ENCODE results near the gene GALNT18. TPM values are rescaled to one million over a fixed set of nuclear protein-coding genes. Genes with fewer than 3 reads are reported as not detected.

The GALNT18 gene
- total and polyA plus RNA-seq, 2 of the 4 experiments (the other 2 are of a cell fraction): 9.5 to 11.3 TPM

GRCh38 chr11:11400121-11400520 lies 221.7 kb downstream of the GALNT18 start:
- Histone ChIP-seq H2BK20ac (ENCODE audit: low read depth, low read length) (no peak overlapping the region), H2AK5ac (ENCODE audit: low read depth, low read length) (no peak overlapping the region), H2AFZ (replicated peaks; ENCODE audit: low read length, poor library complexity) (no peak overlapping the region), H3K27me3 (ENCODE audit: control insufficient read depth, insufficient read depth, low read length) (peaks cover 5% of the 10 kb centered on the region; the same call in 1 of the 2 replicates), H3K9me3 (ENCODE audit: control insufficient read depth, insufficient read depth, low read length) (no peaks in the 10 kb centered on the region), H3K14ac (replicated peaks; ENCODE audit: low read depth, low read length) (no peak overlapping the region), H2AK9ac (replicated peaks; ENCODE audit: low read depth, low read length, poor library complexity) (no peak overlapping the region), H3K23ac (ENCODE audit: low read depth, low read length) (no peak overlapping the region), H3K27ac (ENCODE audit: insufficient read depth, low read length) (no peak overlapping the region), H4K8ac (ENCODE audit: low read depth in 2 of 2, low read length in 2 of 2) (no peak overlapping the region), H3K9me1 (ENCODE audit: insufficient read depth, low read length) (peaks cover 10% of the 10 kb centered on the region; the same call in 1 of the 2 replicates), H3K36me3 (ENCODE audit: control insufficient read depth, insufficient read depth, low read length) (no peaks in the 10 kb centered on the region), H3K18ac (ENCODE audit: low read depth, low read length) (no peak overlapping the region), H3K79me1 (ENCODE audit: low read depth in 1 of 2, low read length in 2 of 2) (no peaks in the 10 kb centered on the region), H3K4me1 (ENCODE audit: control insufficient read depth, insufficient read depth, low read length) (peaks cover 15% of the 10 kb centered on the region), H2BK120ac (ENCODE audit: low read depth, low read length) (no peak overlapping the region), H3K4me2 (ENCODE audit: low read depth, low read length) (no peak overlapping the region), H3K56ac (ENCODE audit: extremely low read depth, insufficient read depth, low read length) (no peak overlapping the region), H3K4ac (ENCODE audit: low read depth, low read length) (no peak overlapping the region), H2BK5ac (ENCODE audit: low read depth, low read length, poor library complexity, severe bottlenecking) (no peak overlapping the region), H3K9ac (ENCODE audit: low read depth, low read length) (no peak overlapping the region), H4K91ac (ENCODE audit: insufficient read depth, low read depth, low read length) (no peak overlapping the region), H4K20me1 (ENCODE audit: insufficient read depth, low read length) (no peaks in the 10 kb centered on the region), H2BK15ac (ENCODE audit: low read depth, low read length) (no peak overlapping the region), H4K5ac (ENCODE audit: low read depth, low read length) (no peak overlapping the region), H3K4me3 (ENCODE audit: insufficient read depth, low read depth, low read length) (no peak overlapping the region)
- intact Hi-C loops (cut with micrococcal nuclease): loop anchor here (10.0 kb wide), 1 partner anchor 225 kb away; the partner anchor contains the start of gene GALNT18
- POLR2A ChIA-PET (ENCODE audit: unreplicated experiment): no interaction called here
- 88% methylated on average over 1 of the region's 3 CpGs; no CpG with 5 or more reads in 1 of the 2 experiments for whole genome bisulfite sequencing, 2 experiments (ENCODE audit: extremely low coverage in 2 of 2, insufficient read length in 1 of 2)
- TF ChIP-seq BHLHE40 (IDR thresholded peaks at IDR 0.05; ENCODE audit: low read depth, low read length) (no peak), CTCF (conservative IDR thresholded peaks at IDR 0.05; ENCODE audit: low read depth, low read length) (no peak), RFX5 (IDR thresholded peaks at IDR 0.05; ENCODE audit: low read depth, low read length) (no peak), MXI1 (IDR thresholded peaks at IDR 0.05; ENCODE audit: borderline replicate concordance, low read depth, low read length) (no peak), FOS (IDR thresholded peaks at IDR 0.05; ENCODE audit: low read depth, low read length) (no peak), SMC3 (IDR thresholded peaks at IDR 0.05; ENCODE audit: low read depth, low read length) (no peak), CEBPB (IDR thresholded peaks at IDR 0.05; ENCODE audit: low read depth, low read length) (no peak), USF2 (IDR thresholded peaks at IDR 0.05; ENCODE audit: low read depth, low read length) (no peak), MAZ (IDR thresholded peaks at IDR 0.05; ENCODE audit: borderline replicate concordance, low read depth, low read length) (no peak), CHD1 (IDR thresholded peaks at IDR 0.05; ENCODE audit: low read depth, low read length) (no peak), NFE2L2 (IDR thresholded peaks at IDR 0.05; ENCODE audit: low read depth, low read length) (no peak), MAFK (IDR thresholded peaks at IDR 0.05; ENCODE audit: low read depth, low read length) (no peak), RAD21 (IDR thresholded peaks at IDR 0.05; ENCODE audit: low read length) (no peak)
- no peak for ATAC-seq (ENCODE audit: low read depth)
- no TSS peak for BruUV-seq (replicated peaks)
- no peak for DNase-seq
- CTCF ChIA-PET: no interaction called here
- in situ Hi-C loops (cut with MboI; ENCODE audit: low sequenced_read_pairs): no loop called here
- dilution Hi-C loops (cut with HindIII; ENCODE audit: low sequenced_read_pairs, unreplicated experiment): no loop called here

Measured in IMR-90 (cell line).